ENCODE results near the gene GLMN. TPM values are rescaled to one million over a fixed set of nuclear protein-coding genes. Genes with fewer than 3 reads are reported as not detected.

Gene GLMN
- total RNA-seq, 1 donor from 2014 or later: 22.8 TPM

DNA sequence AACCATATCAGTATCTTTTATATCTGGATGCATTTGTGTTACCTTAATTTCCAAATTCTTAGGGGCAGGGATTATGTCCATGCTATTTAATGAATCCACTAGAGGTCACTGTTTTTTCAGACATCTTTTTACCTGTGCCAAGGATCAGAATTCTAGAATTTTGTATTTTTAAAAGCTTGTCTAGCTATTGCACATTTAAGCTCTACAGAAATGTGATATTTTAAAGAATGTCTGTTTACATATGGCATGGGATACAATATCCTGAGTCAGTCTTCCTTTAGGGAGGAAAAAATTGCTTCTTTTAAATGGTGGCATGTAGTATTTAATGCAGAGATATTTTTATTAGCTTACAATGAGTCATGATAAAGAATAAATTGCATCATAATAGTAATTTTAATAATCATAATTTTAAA lies 11.4 kb upstream of the GLMN start:
- peak; percentile 71 for TF ChIP-seq CTCF (conservative IDR thresholded peaks at IDR 0.05)
- Mint-ChIP-seq H3K9me3 (no peaks in the 10 kb centered on the region), H3K4me3 (no peak overlapping the region), H3K4me1 (no peaks in the 10 kb centered on the region), H3K27ac (ENCODE audit: unreplicated experiment) (no peak overlapping the region), H3K27me3 (ENCODE audit: low read depth) (no peaks in the 10 kb centered on the region), H3K36me3 (ENCODE audit: low read depth) (peaks cover 14% of the 10 kb centered on the region)
- DNase-seq (ENCODE audit: low read depth, low spot score): no peak

GRCh38 chr1:92307980-92308379 lies 9.2 kb upstream of the GLMN start:
- Mint-ChIP-seq H3K4me3 (no peak overlapping the region), H3K4me1 (no peaks in the 10 kb centered on the region), H3K9me3 (no peaks in the 10 kb centered on the region), H3K36me3 (ENCODE audit: low read depth) (peaks cover 12% of the 10 kb centered on the region), H3K27me3 (ENCODE audit: low read depth) (no peaks in the 10 kb centered on the region), H3K27ac (ENCODE audit: unreplicated experiment) (no peak overlapping the region)
- no peak for DNase-seq (ENCODE audit: low read depth, low spot score)
- no peak for TF ChIP-seq CTCF (conservative IDR thresholded peaks at IDR 0.05)

DNA sequence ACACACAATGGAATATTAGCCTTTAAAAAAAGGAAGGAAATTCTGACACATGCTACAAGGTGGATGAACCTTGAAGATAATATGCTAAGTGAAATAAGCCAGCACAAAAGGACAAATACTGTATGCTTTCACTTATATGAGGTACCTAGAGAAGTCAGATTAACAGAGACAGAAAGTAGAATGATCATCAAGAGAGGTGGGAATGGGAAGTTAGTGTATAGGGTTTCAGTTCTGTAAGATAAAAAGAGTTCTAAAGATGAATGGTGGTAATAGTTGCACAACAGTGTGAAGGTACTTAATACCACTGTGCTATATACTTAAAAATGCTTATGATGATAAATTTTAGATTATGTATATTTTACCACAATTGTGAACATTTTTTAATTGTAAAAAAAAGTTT lies 7.2 kb upstream of the GLMN start:
- no peak for TF ChIP-seq CTCF (conservative IDR thresholded peaks at IDR 0.05)
- H3K27ac Mint-ChIP-seq (ENCODE audit: unreplicated experiment): no peak overlapping the region
- H3K4me1 Mint-ChIP-seq: peaks cover 1% of the 10 kb centered on the region
- no peak overlapping the region for H3K4me3 Mint-ChIP-seq
- DNase-seq (ENCODE audit: low read depth, low spot score): no peak
- no peaks in the 10 kb centered on the region for H3K9me3 Mint-ChIP-seq
- peaks cover 10% of the 10 kb centered on the region for H3K36me3 Mint-ChIP-seq (ENCODE audit: low read depth)
- H3K27me3 Mint-ChIP-seq (ENCODE audit: low read depth): no peaks in the 10 kb centered on the region

GRCh38 chr1:92301021-92301420 lies 2.2 kb upstream of the GLMN start:
- no peaks in the 10 kb centered on the region for H3K9me3 Mint-ChIP-seq
- H3K4me3 Mint-ChIP-seq: peak overlapping the region; percentile 59
- peaks cover 13% of the 10 kb centered on the region for H3K36me3 Mint-ChIP-seq (ENCODE audit: low read depth)
- DNase-seq (ENCODE audit: low read depth, low spot score): no peak
- no peak overlapping the region for H3K27ac Mint-ChIP-seq (ENCODE audit: unreplicated experiment)
- H3K4me1 Mint-ChIP-seq: peaks cover 36% of the 10 kb centered on the region
- no peaks in the 10 kb centered on the region for H3K27me3 Mint-ChIP-seq (ENCODE audit: low read depth)
- TF ChIP-seq CTCF (conservative IDR thresholded peaks at IDR 0.05): no peak

- Mint-ChIP-seq H3K9me3 (no peaks in the 10 kb centered on the region), H3K27me3 (ENCODE audit: low read depth) (no peaks in the 10 kb centered on the region), H3K27ac (ENCODE audit: unreplicated experiment) (peak overlapping the region; percentile 100), H3K36me3 (ENCODE audit: low read depth) (peaks cover 18% of the 10 kb centered on the region), H3K4me1 (peaks cover 42% of the 10 kb centered on the region), H3K4me3 (peak overlapping the region; percentile 98)
- no peak for TF ChIP-seq CTCF (conservative IDR thresholded peaks at IDR 0.05)
- no peak for DNase-seq (ENCODE audit: low read depth, low spot score)
Measured at GRCh38 chr1:92299477-92300150, 827 bp upstream of the GLMN start.
